ENCODE data around the gene KAT2A.

Gene KAT2A

DNA sequence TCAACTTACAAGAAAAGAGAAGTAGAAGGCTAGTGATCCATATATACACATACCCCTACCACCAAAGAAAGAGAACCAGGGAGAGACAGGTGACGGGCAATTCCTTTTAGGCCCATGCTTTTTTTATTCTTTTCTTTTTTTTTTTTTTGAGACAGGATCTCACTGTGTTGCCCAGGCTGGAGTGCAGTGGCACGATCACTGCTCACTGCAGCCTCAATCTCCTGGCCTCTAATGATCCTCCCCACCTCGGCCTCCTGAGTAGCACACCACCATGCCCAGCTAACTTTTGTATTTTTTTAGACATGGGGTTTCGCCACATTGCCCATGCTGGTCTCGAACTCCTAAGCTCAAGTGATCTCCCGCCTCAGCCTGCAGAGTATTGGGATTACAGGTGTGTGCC, 6.2 kb upstream of the KAT2A start:
- Histone ChIP-seq H3K27me3 (ENCODE audit: low read length) (no peaks in the 10 kb centered on the region), H3K4me2 (ENCODE audit: low read depth, low read length, poor library complexity, severe bottlenecking) (no peak overlapping the region), H3K9me3 (ENCODE audit: insufficient read depth, low read length) (no peaks in the 10 kb centered on the region), H3F3A (ENCODE audit: insufficient read depth) (peaks cover 9% of the 10 kb centered on the region; the same call in 1 of the 2 replicates), H3K27ac (ENCODE audit: low read depth, low read length) (no peak overlapping the region), H3K4me3 (ENCODE audit: insufficient read depth, low read length, poor library complexity, severe bottlenecking) (no peak overlapping the region), H4K20me1 (ENCODE audit: low read depth, low read length) (peaks cover 3% of the 10 kb centered on the region; the same call in 1 of the 2 replicates), H3K79me2 (ENCODE audit: insufficient read depth, low read length) (peaks cover 19% of the 10 kb centered on the region), H2AFZ (ENCODE audit: low read depth, low read length, severe bottlenecking) (no peak overlapping the region), H3K9me2 (replicated peaks; ENCODE audit: insufficient read depth, low read length) (no peaks in the 10 kb centered on the region), H3K9ac (ENCODE audit: low read length) (no peak overlapping the region), H3K36me3 (ENCODE audit: low read length) (peaks cover 14% of the 10 kb centered on the region)
- TF ChIP-seq EZH2phosphoT487 (conservative IDR thresholded peaks at IDR 0.05; ENCODE audit: low read length) (no peak), CTCF (IDR thresholded peaks at IDR 0.05; ENCODE audit: insufficient read depth, low read length, poor library complexity, severe bottlenecking) (no peak)

DNA sequence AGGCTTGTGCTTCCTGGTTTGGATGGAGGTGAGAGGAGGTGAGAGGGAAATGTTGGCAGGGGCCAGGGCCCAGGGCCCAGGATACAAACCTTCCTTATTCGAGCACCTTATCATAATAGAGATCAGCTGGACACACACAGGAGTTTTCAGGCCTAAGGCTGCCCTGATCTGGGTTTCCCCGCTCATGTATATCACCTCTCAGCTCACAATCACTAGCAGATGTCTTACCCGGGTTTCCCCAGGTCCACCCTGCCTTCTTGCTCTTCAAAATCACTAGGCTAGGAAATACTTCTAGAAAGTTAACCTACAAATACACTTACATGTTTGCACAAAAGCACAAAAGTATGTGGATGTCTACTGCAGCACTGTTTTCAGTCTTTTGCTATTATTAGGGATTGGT, 5.7 kb upstream of the KAT2A start:
- H3K27ac ChIP-seq (ENCODE audit: low read depth, low read length) = no peak overlapping the region
- TF ChIP-seq CTCF (IDR thresholded peaks at IDR 0.05; ENCODE audit: insufficient read depth, low read length, poor library complexity, severe bottlenecking) (no peak), EZH2phosphoT487 (conservative IDR thresholded peaks at IDR 0.05; ENCODE audit: low read length) (no peak)
- H3F3A ChIP-seq (ENCODE audit: insufficient read depth) = 0 out of 2 replicates have a peak, but pooled peaks cover 7% of the 10 kb centered on the region
- no peak overlapping the region for H3K9ac ChIP-seq (ENCODE audit: low read length)
- peaks cover 14% of the 10 kb centered on the region for H3K36me3 ChIP-seq (ENCODE audit: low read length)
- no peaks in the 10 kb centered on the region for H3K27me3 ChIP-seq (ENCODE audit: low read length)
- H3K9me3 ChIP-seq (ENCODE audit: insufficient read depth, low read length) = no peaks in the 10 kb centered on the region
- H3K4me2 ChIP-seq (ENCODE audit: low read depth, low read length, poor library complexity, severe bottlenecking) = no peak overlapping the region
- H3K79me2 ChIP-seq (ENCODE audit: insufficient read depth, low read length) = peaks cover 13% of the 10 kb centered on the region
- H3K9me2 ChIP-seq (replicated peaks; ENCODE audit: insufficient read depth, low read length) = no peaks in the 10 kb centered on the region
- H2AFZ ChIP-seq (ENCODE audit: low read depth, low read length, severe bottlenecking) = no peak overlapping the region
- no peak overlapping the region for H3K4me3 ChIP-seq (ENCODE audit: insufficient read depth, low read length, poor library complexity, severe bottlenecking)
- H4K20me1 ChIP-seq (ENCODE audit: low read depth, low read length) = no peaks in the 10 kb centered on the region

DNA sequence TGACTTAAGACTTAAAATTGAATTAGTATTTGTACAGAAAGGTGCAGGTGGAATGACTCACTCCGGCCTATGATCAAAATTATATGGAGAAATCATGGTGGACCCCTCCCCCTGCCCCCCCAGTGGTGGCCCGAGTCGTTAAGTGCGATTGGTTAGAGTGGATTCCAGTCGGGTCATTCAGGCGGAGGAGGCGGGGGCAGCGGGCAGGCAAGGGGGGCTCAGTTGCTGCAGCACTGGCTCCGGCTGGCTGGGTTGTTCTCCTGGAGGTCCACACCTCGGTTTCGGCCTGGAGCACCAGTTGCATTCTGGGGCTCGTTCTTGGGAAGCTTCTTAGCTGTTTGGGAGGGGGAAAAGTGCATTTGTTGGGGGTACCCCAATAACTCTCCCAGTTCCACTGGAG, 4.4 kb upstream of the KAT2A start:
- Histone ChIP-seq H2AFZ (ENCODE audit: low read depth, low read length, severe bottlenecking) (no peak overlapping the region), H3K4me3 (ENCODE audit: insufficient read depth, low read length, poor library complexity, severe bottlenecking) (no peak overlapping the region), H3K36me3 (ENCODE audit: low read length) (peaks cover 14% of the 10 kb centered on the region), H3K4me2 (ENCODE audit: low read depth, low read length, poor library complexity, severe bottlenecking) (no peak overlapping the region), H3K9me3 (ENCODE audit: insufficient read depth, low read length) (no peaks in the 10 kb centered on the region), H3K79me2 (ENCODE audit: insufficient read depth, low read length) (0 out of 2 replicates have a peak, but pooled peaks cover under 1% of the 10 kb centered on the region), H3K27ac (ENCODE audit: low read depth, low read length) (no peak overlapping the region), H3K27me3 (ENCODE audit: low read length) (no peaks in the 10 kb centered on the region), H3K9me2 (replicated peaks; ENCODE audit: insufficient read depth, low read length) (no peaks in the 10 kb centered on the region), H3F3A (ENCODE audit: insufficient read depth) (0 out of 2 replicates have a peak, but pooled peaks cover 7% of the 10 kb centered on the region), H3K9ac (ENCODE audit: low read length) (no peak overlapping the region), H4K20me1 (ENCODE audit: low read depth, low read length) (no peaks in the 10 kb centered on the region)
- TF ChIP-seq EZH2phosphoT487 (conservative IDR thresholded peaks at IDR 0.05; ENCODE audit: low read length) (no peak), CTCF (IDR thresholded peaks at IDR 0.05; ENCODE audit: insufficient read depth, low read length, poor library complexity, severe bottlenecking) (no peak)
